SH-SY5Y (cell line): ENCODE results near the gene A2ML1.

Experiments
- GATA2 ChIP-seq: IDR thresholded peaks from 2 replicates; pipeline ENCODE4 v1.6.1; 2011; ENCODE audit warnings: mild to moderate bottlenecking, low read depth, low read length
- GATA3 ChIP-seq: IDR thresholded peaks from 2 replicates; pipeline ENCODE4 v1.6.1; 2011; ENCODE audit warnings: low read depth, mild to moderate bottlenecking, low read length, moderate library complexity

Gene A2ML1

GRCh38 chr12:8847435-8847834, 25.0 kb downstream of the A2ML1 start:
- TF ChIP-seq GATA3: no peak
- no peak for TF ChIP-seq GATA2

DNA sequence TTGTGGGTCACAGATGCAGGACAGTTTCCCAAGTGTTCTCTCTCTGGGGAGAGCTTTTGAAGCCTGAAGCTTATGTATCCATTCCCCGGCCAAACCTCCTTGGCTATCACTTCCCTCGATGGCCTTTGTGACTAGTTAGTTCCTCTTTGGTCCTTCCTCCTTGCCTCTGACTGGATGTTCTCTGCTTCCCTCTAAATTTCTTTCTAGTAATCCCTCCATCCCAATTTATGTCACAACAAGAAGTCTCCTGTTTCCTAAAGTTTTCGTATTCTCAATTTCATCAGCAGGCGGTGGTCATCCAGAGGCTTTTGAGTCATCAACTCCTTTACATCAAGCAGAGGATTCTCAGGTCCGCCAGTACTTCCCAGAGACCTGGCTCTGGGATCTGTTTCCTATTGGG, 27.5 kb downstream of the A2ML1 start:
- TF ChIP-seq GATA2 (no peak), GATA3 (no peak)

DNA sequence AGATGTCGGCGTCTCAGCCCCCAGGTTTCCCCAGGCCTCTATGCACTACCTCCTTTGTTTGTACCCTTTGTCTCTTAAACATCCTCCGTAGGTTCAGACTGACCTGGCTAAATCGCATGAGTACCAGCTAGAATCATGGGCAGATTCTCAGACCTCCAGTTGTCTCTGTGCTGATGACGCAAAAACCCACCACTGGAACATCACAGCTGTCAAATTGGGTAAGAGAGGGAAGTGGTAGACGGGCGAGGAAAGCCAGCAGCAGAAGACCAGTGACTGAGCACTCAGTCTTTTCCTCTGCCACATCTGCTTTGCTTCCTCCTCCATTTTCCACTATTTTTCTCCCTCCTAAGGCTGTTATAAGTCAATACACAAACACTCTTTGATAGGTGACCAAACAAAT, 29.7 kb downstream of the A2ML1 start:
- TF ChIP-seq GATA3: no peak
- TF ChIP-seq GATA2: no peak

GRCh38 chr12:8855891-8856290, 33.5 kb downstream of the A2ML1 start:
- no peak for TF ChIP-seq GATA3
- TF ChIP-seq GATA2: no peak

DNA sequence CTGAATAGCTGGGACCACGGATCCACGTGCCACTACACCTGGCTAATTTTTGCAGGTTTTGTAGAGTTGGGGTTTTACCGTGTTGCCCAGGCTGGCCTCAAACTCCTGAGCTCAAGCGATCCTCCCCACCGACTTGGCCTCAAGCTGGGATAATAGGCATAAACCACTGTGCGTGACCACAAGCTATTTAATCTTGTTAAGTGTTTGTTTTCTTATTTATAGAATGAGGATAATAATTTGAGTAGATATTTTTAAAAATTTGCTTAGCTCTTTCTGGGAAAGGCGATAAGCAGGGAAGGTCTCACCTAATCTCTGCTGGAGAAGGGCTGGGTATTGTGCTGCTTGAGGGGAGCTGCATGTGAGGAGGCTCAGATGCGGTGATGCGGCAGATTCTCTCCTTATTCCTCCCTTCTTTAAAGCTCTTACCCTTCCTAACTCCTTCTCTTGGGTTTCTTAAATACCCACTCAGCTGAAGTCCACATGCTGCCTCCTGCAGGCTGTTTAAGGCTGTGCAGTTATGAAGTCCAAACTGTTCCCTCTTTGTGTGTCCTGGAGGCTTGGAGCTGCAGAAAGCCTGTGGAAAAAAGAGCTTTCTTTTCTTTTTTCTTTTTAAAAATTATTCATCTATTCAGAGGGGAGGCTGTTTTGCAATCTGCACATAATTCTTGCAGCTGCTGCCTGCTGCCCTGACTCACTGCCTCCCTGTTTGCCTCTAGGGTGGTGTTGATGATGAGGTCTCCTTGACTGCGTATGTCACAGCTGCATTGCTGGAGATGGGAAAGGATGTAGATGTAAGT, 37.9 kb downstream of the A2ML1 start:
- TF ChIP-seq GATA2: no peak
- TF ChIP-seq GATA3: no peak

- TF ChIP-seq GATA3 (no peak), GATA2 (no peak)
These were observed 44.0 kb downstream of the A2ML1 start for GRCh38 chr12:8866429-8866828.

DNA sequence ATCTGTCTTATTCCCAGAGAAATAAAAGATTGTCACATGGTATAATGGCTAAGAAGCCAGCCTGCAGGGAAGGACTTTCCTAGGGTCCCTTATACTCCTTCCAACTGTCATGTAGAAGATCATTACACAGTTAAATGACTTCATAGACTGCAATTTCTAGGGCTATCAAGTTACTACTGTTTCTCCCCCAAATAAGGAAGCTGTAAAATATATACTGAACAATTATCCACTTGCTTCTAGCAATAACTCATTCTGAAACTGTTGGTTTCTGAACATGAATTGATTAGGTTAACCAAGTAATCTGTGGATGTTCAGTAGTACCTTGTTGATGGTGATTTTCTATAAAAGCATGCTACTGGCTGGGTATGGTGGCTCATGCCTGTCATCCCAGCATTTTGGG, 44.6 kb downstream of the A2ML1 start:
- TF ChIP-seq GATA3 (no peak), GATA2 (no peak)

- TF ChIP-seq GATA3: no peak
- no peak for TF ChIP-seq GATA2
These were observed 45.4 kb downstream of the A2ML1 start for GRCh38 chr12:8867786-8868185.

- no peak for TF ChIP-seq GATA2
- TF ChIP-seq GATA3: no peak
These were observed 48.2 kb downstream of the A2ML1 start for GRCh38 chr12:8870586-8870985.

DNA sequence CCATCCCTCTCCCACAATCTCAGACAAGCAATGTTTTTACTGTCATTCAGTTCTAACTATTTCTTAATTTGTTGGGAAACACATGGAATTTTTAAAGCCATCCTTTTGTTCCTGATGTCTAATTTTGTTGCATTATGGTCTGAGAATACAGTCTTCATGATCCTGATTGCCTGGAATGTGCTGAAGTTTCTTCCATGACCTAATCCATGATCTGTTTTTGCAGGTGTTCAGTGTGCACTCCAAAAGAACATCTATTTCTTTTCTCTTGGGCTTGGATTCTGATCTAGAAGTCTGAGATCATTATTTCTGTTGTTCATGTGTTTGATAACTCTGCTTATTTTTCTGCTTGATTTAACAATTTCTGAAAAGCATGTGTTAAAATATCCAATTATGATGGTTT, 48.6 kb downstream of the A2ML1 start:
- TF ChIP-seq GATA3 (no peak), GATA2 (no peak)

DNA sequence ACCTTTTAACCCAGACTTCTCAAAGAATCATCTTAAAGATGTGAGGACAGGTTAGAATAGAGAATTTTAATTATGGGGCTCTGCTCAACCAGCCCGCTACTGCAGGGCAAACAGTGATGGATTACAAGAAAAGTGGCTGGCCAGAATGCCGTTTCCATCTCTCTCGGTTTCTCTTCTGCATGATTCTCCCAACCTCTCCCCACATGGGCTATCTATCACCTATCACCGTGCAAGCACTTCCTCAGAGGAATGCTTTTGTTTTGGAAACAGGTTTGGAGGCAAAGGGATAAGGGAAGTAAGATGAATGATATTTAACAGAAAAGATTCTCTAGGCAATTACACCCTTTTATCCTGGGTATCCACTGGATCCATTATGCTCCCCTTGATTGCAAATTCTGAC, 54.5 kb downstream of the A2ML1 start:
- TF ChIP-seq GATA3: no peak
- no peak for TF ChIP-seq GATA2

DNA sequence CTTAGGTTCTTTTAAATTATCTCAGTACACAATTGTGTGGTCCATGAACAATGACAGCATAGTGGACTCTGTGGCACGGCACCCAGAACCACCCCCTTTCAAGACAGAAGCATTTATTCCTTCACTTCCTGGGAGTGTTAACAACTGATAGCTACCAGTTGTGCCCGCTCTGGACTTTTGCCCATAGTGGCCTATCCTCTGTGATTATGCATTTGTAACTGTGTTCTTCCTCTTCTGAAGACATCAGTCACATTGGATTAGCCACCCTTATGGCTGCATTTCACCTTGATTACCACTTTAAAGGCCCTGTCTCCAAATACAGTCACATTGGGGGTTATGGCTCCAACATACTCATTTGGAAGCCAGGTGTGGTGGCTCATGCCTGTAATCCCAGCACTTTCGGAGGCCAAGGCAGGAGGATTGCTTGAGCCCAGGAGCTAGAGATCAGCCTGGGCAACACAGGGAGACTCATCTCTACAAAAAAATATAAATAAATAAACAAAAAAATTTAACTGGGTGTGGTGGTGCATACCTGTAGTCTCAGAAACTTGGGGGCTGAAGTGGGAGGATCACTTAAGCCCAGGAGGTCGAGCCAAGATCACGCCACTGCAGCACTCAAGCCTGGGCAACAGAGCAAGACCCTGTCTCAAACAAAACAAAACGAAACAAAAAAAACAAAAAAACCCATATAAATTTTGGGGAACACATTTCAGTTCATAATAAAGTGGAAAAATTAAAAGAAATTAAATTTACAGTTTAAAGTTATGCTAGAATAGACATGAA, 64.3 kb downstream of the A2ML1 start:
- TF ChIP-seq GATA3: no peak
- no peak for TF ChIP-seq GATA2

GRCh38 chr12:8887285-8887715, 64.9 kb downstream of the A2ML1 start:
- no peak for TF ChIP-seq GATA3
- no peak for TF ChIP-seq GATA2

DNA sequence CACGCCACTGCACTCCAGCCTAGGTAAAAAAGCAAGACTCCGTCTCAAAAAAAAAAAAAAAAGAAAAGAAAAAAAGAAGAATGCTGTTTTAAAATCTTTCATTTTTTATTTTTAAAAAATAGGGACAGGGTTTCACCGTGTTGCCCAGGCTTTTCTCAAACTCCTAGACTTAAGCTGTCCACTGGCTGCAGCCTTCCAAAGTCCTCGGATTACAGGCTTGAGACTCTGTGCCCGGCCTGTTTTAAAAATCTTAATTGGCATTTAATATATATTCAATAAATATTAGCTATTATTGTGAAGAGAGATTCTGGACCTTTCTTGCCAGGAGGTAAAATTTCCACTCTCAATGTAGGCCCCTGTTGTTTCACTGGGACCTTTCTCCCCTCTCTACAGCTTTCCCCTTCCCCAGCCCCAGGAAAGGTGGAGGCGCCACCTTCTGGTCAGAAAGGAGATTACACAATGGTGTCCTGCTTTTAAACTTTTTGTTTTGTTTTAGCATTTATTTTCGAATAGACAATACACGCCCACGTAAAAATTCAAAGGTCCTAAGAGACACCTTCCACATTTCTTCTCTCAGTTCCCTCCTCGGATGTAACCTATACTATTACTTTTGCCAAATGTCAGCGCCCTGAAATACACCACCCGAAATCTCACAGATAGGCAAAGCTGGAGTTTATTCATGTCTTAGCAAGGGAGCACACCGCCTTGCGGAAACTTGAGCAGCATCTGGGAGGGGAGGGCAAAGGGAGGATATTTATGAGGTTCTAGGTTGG, 68.1 kb downstream of the A2ML1 start:
- TF ChIP-seq GATA3 (no peak), GATA2 (no peak)

GRCh38 chr12:8891976-8892375, 69.6 kb downstream of the A2ML1 start:
- TF ChIP-seq GATA2 (no peak), GATA3 (no peak)
